GM12892 (cell line): ENCODE results near the gene FBXL15.

Experiments
- DNase-seq: peaks from one replicate; pipeline ENCODE4 v3.0.0; 2011; ENCODE audit not compliant: insufficient read length
- FAIRE-seq: peaks from 2 replicates; lab custom pipeline; 2011; peaks lifted over from hg19 to GRCh38; lab: Jason Lieb, UNC
- POLR2A ChIP-seq: IDR thresholded peaks from 2 replicates; pipeline ENCODE4 v1.6.1; 2011; ENCODE audit warnings: low read depth, low read length, control low read depth
- POLR2AphosphoS5 ChIP-seq: IDR thresholded peaks from 2 replicates; pipeline ENCODE4 v1.6.1; 2011; ENCODE audit warnings: low read depth, low read length, control low read depth
- TAF1 ChIP-seq: IDR thresholded peaks from 2 replicates; pipeline ENCODE4 v1.6.1; 2011; ENCODE audit warnings: low read depth, mild to moderate bottlenecking, control low read depth, low read length, borderline replicate concordance

Gene FBXL15

GRCh38 chr10:102406815-102407214 lies 13.8 kb upstream of the FBXL15 start:
- no peak for FAIRE-seq
- DNase-seq, result no peak
- TF ChIP-seq POLR2AphosphoS5 (no peak; the same call in 1 of the 2 replicates), TAF1 (no peak), POLR2A (no peak)

GRCh38 chr10:102407425-102408130 lies 13.1 kb upstream of the FBXL15 start:
- TF ChIP-seq TAF1 (no peak), POLR2A (peak; percentile 6; the same call in 1 of the 2 replicates)
- DNase-seq (no peak), FAIRE-seq (no peak)

GRCh38 chr10:102408131-102408727 lies 12.4 kb upstream of the FBXL15 start:
- no peak; the same call in none of the 2 replicates for TF ChIP-seq POLR2A
- TF ChIP-seq POLR2AphosphoS5, result peak; percentile 44
- FAIRE-seq (peak; percentile 5), DNase-seq (no peak)

- TF ChIP-seq TAF1, result no peak
- no peak; the same call in 1 of the 2 replicates for TF ChIP-seq POLR2A
- TF ChIP-seq POLR2AphosphoS5, result no peak
- DNase-seq (peak; percentile 60), FAIRE-seq (peak; percentile 87)
These were observed 11.7 kb upstream of the FBXL15 start for GRCh38 chr10:102408728-102409603.

GRCh38 chr10:102409604-102410428 lies 10.8 kb upstream of the FBXL15 start:
- no peak for TF ChIP-seq POLR2A
- DNase-seq (no peak), FAIRE-seq (no peak)

- DNase-seq (no peak), FAIRE-seq (no peak)
- no peak for TF ChIP-seq POLR2A
- no peak for TF ChIP-seq TAF1
- no peak for TF ChIP-seq POLR2AphosphoS5
These were observed 10.1 kb upstream of the FBXL15 start for GRCh38 chr10:102410429-102411073.

GRCh38 chr10:102411341-102412255 lies 9.0 kb upstream of the FBXL15 start:
- TF ChIP-seq POLR2A, result no peak
- no peak for TF ChIP-seq TAF1
- TF ChIP-seq POLR2AphosphoS5, result no peak
- no peak for FAIRE-seq
- no peak for DNase-seq

- DNase-seq (no peak), FAIRE-seq (no peak)
- TF ChIP-seq POLR2AphosphoS5 (no peak), TAF1 (no peak), POLR2A (no peak)
These were observed 8.3 kb upstream of the FBXL15 start for GRCh38 chr10:102412293-102412692.

GRCh38 chr10:102413053-102413705 lies 7.5 kb upstream of the FBXL15 start:
- DNase-seq (peak; percentile 81), FAIRE-seq (peak; percentile 68)
- no peak for TF ChIP-seq POLR2AphosphoS5
- TF ChIP-seq TAF1, result no peak
- TF ChIP-seq POLR2A, result no peak
